GM12801 (cell line): ENCODE results near the gene RNU6-7.

Experiments
- CTCF ChIP-seq: IDR thresholded peaks from one replicate; pipeline ENCODE4 v1.5.1; 2011; ENCODE audit warnings: control low read depth; ENCODE audit not compliant: insufficient read length; ENCODE audit errors: extremely low read depth

Gene RNU6-7

DNA sequence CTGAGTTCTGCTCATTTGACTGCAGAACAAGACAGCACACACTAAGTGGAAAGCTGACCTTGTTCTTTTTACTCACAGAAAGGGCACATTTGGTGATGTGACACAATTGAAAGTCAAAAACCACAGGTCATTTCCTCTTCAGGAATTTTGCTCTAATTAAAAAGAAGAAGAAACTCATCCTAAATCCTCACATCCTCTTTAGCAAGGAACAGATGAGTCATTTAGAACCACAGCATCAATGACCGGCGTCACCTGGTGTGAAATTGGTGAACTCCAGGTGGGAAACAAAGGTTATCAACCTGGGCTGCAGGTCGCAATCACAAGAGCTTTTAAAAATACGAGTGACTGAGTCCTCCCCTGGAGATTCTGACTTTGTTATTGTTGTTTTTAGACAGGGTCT lies 4.1 kb downstream of the RNU6-7 start:
- TF ChIP-seq CTCF = no peak

DNA sequence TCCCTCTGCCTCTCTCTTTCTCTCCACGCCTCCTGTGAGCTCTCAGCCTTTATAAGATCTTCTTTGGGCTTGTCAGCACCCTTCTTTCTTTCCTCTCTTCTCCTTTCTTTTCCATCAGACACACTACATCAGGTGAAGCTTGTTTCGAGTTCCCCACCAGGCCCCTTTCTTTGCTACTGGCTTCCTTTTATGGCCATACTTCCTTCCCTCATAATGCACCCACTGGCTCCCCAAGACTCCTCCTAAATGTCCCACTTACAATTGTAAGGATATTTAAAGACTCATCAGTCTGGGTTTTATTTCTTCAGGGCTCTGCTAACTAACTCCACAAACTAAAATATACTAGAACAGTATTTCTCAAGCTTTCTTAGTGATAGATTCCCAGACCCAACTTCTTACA lies 4.7 kb downstream of the RNU6-7 start:
- no peak for TF ChIP-seq CTCF

DNA sequence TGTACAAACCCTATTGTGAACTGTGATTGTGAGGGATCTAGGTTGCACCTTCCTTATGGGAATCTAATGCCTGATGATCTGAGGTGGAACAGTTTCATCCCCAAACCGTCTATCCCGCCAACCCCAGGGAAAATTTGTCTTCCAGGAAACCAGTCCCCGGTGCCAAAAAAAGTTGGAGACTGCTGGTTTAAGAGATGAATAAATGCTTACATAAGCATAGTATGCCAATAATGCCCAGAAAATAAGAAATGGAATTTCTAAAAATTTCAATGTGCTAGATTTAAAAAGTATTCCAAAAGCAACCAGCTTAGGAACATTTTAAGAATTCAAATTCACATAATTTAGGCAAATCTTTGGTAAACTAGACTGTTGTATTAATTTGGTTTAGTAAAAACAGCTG lies 6.6 kb downstream of the RNU6-7 start:
- TF ChIP-seq CTCF = no peak

- no peak for TF ChIP-seq CTCF
Observed at GRCh38 chr14:32209471-32209870, 7.6 kb downstream of the RNU6-7 start.

- TF ChIP-seq CTCF = no peak
Observed at GRCh38 chr14:32211068-32211404, 9.2 kb downstream of the RNU6-7 start.

- no peak for TF ChIP-seq CTCF
Observed at GRCh38 chr14:32212833-32213232, 11.0 kb downstream of the RNU6-7 start.

DNA sequence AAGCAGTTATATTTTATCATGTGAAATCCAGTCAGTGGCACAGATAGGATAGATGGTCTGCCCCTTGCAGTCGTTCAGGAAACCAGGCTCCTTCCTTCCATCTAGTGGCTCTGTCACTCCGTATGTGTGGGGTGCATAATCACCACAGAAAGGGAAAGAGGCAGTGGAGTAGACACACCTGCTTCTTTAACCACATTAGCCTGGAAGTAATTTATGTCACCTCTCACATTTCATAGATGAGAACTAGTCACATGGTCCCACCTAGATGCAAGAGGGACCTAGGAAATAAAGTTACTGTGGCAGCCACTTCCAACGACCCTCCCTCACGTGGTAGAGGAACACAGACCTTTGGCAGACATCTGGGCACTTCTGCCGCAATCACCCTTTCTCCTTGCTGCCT lies 15.5 kb downstream of the RNU6-7 start:
- TF ChIP-seq CTCF = no peak
